Measurements from ENCODE around the gene BNIP2. TPM values are rescaled to one million over a fixed set of nuclear protein-coding genes. Genes with fewer than 3 reads are reported as not detected.

BNIP2 gene
- total RNA-seq, 1 experiment from 2014 or later: 43.5 TPM

GRCh38 chr15:59644756-59645155 is 44.4 kb downstream of the BNIP2 start:
- H4K5ac ChIP-seq (ENCODE audit: insufficient read length, low read depth, low read length): no peak overlapping the region
- no peak for TF ChIP-seq CTCF (conservative IDR thresholded peaks at IDR 0.05)
- H3K9me3 ChIP-seq (ENCODE audit: control insufficient read depth, low read depth, low read length): no peaks in the 10 kb centered on the region
- no peak overlapping the region for H4K8ac ChIP-seq (replicated peaks; ENCODE audit: insufficient read length, low read depth, low read length)
- Mint-ChIP-seq H3K9me3 (no peaks in the 10 kb centered on the region), H3K27ac (no peak overlapping the region), H3K27me3 (ENCODE audit: low read depth) (no peaks in the 10 kb centered on the region), H3K4me1 (no peaks in the 10 kb centered on the region), H3K36me3 (ENCODE audit: insufficient read depth in 1 of 3, low read depth in 3 of 3) (peaks cover 14 to 59% (median 32%) of the 10 kb centered on the region in 3 experiments; a peak in 6 of 7 replicates), H3K4me3 (no peak overlapping the region)
- H3K18ac ChIP-seq (ENCODE audit: insufficient read length, low read depth, low read length): no peak overlapping the region
- H4K91ac ChIP-seq (ENCODE audit: insufficient read length, low read depth, low read length): no peak overlapping the region
- H3K23me2 ChIP-seq (ENCODE audit: insufficient read length, low read depth, low read length, poor library complexity, severe bottlenecking): no peaks in the 10 kb centered on the region
- no peak overlapping the region for H2AK5ac ChIP-seq (ENCODE audit: insufficient read length, low read length)
- no peak overlapping the region for H2BK20ac ChIP-seq (ENCODE audit: low read depth, low read length, poor library complexity, severe bottlenecking)
- H2BK120ac ChIP-seq (ENCODE audit: low read depth, low read length, poor library complexity, severe bottlenecking): no peak overlapping the region
- H3K9ac ChIP-seq (ENCODE audit: extremely low read depth, insufficient read length, low read length): no peak overlapping the region
- no peaks in the 10 kb centered on the region for H3K4me1 ChIP-seq (ENCODE audit: insufficient read depth, low read length)
- no peak overlapping the region for H2AFZ ChIP-seq (ENCODE audit: low read length)
- H3K4ac ChIP-seq (ENCODE audit: low read depth, low read length): no peak overlapping the region
- H4K20me1 ChIP-seq (ENCODE audit: control insufficient read depth, insufficient read depth, insufficient read length): no peaks in the 10 kb centered on the region
- no CpG with 5 or more reads among the region's 4 CpGs for WGBS (ENCODE audit: extremely low coverage, insufficient read length, low lambda C conversion rate)
- H2BK5ac ChIP-seq (ENCODE audit: insufficient read length, low read length): no peak overlapping the region
- H3K14ac ChIP-seq (ENCODE audit: insufficient read depth, low read length): no peak overlapping the region
- H3K79me2 ChIP-seq (ENCODE audit: insufficient read depth, low read length): no peaks in the 10 kb centered on the region
- DNase-seq: no peak
- H3T11ph ChIP-seq (ENCODE audit: low read length): no peak overlapping the region
- no peak overlapping the region for H3K4me2 ChIP-seq (ENCODE audit: insufficient read depth, insufficient read length, low read length)
- H3K27me3 ChIP-seq (ENCODE audit: insufficient read depth, low read length): no peaks in the 10 kb centered on the region
- H2BK12ac ChIP-seq (ENCODE audit: insufficient read length, low read depth, low read length): no peak overlapping the region
- H3K56ac ChIP-seq (ENCODE audit: insufficient read length, low read depth, low read length): no peak overlapping the region
- H3K79me1 ChIP-seq (ENCODE audit: insufficient read depth, low read depth, low read length, poor library complexity, severe bottlenecking): no peaks in the 10 kb centered on the region
- no peak overlapping the region for H3K23ac ChIP-seq (ENCODE audit: insufficient read length, low read depth, low read length)
- H3K27ac ChIP-seq (ENCODE audit: insufficient read length, low read depth, low read length): no peak overlapping the region
- no peak overlapping the region for H2BK15ac ChIP-seq (ENCODE audit: low read depth, low read length)
